ENCODE data around the gene CHST2. TPM values are rescaled to one million over a fixed set of nuclear protein-coding genes. Genes with fewer than 3 reads are reported as not detected.
"Not testable (repeated sequence)": the region's sequence is repeated elsewhere in the genome, so short reads cannot be mapped to it uniquely, and the experiment has no call there.

CHST2 gene
- total RNA-seq, 1 donor from 2014 or later: 2.2 TPM

DNA sequence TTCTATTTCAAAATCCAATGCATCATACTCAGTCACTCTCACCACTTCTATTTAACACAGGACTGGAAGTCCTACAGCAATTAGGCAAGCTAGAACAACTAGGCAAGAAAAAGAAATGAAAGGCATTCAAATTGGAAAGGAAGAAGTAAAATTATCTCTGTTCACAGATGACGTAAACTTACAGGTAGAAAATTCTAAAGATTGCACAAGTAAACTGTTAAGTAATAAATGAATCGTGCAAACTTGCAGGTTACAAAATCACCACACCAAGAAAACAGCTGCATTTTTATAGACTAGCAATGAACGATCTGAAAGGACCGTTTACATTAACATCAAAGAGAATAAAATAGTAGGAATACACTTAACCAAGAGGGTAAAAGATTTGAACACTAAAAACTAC lies 36.2 kb downstream of the CHST2 start:
- no peak overlapping the region for H3K4me3 ChIP-seq (ENCODE audit: low read depth, low read length)
- TF ChIP-seq CTCF (conservative IDR thresholded peaks at IDR 0.05; ENCODE audit: low read depth, low read length): no peak
- DNase-seq (ENCODE audit: low read depth): no peak

GRCh38 chr3:143158014-143158988 lies 38.7 kb downstream of the CHST2 start:
- no peak overlapping the region for H3K4me3 ChIP-seq (ENCODE audit: low read depth, low read length)
- DNase-seq (ENCODE audit: low read depth): no peak
- no peak for TF ChIP-seq CTCF (conservative IDR thresholded peaks at IDR 0.05; ENCODE audit: low read depth, low read length)

- no peak overlapping the region for H3K4me3 ChIP-seq (ENCODE audit: low read depth, low read length)
- no peak for DNase-seq (ENCODE audit: low read depth)
- no peak for TF ChIP-seq CTCF (conservative IDR thresholded peaks at IDR 0.05; ENCODE audit: low read depth, low read length)
These were observed 40.9 kb downstream of the CHST2 start for GRCh38 chr3:143160437-143160836.

DNA sequence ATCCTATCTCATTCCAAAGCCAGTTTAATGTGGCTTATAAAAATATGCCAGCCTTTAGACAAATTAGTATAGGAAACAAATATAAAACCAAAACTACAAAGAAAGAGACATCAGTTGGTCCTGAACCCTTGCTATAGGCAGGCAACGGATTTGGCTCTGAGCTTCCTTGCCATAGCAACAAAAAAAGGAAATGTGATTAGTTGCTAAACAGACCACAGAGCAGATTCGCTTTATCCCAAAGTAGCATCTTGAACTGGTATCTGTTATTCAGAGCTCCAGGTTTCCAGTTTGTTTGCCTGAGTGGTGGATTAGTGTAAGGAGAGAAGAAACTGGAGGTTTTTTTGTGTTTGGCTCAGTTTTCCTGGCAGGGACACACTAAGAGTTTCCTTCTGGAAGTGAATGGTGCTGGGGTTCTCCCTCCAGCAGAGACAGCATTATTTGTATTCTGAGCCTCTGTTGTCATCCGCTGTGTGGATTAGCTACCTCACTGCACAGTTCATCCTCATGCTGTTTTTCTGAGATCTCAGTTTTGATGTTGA lies 44.1 kb downstream of the CHST2 start:
- no peak overlapping the region for H3K4me3 ChIP-seq (ENCODE audit: low read depth, low read length)
- no peak for TF ChIP-seq CTCF (conservative IDR thresholded peaks at IDR 0.05; ENCODE audit: low read depth, low read length)
- DNase-seq (ENCODE audit: low read depth): no peak

GRCh38 chr3:143165211-143165610 lies 45.6 kb downstream of the CHST2 start:
- no peak overlapping the region for H3K4me3 ChIP-seq (ENCODE audit: low read depth, low read length)
- DNase-seq (ENCODE audit: low read depth): no peak
- TF ChIP-seq CTCF (conservative IDR thresholded peaks at IDR 0.05; ENCODE audit: low read depth, low read length): no peak

GRCh38 chr3:143165612-143166285 lies 46.2 kb downstream of the CHST2 start:
- peak; percentile 64 for DNase-seq (ENCODE audit: low read depth)
- not testable (repeated sequence) for H3K4me3 ChIP-seq (ENCODE audit: low read depth, low read length)

DNA sequence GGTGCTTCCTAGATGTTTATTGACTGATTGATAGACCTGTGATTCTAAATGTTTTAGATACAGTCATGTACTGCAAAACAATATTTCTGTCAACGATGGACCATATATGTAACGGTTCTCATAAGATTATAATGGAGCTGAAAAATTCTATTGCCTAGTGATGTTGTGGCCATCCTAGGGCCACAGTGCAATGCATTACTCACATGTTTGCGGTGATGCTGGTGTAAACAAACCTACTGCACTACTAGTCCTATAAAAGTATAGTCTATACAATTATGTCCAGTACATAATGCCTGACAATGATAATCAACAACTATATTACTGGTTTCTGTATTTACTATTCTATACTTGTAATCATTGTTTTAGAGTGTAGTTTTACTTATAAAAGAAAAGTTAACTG lies 46.8 kb downstream of the CHST2 start:
- no peak for TF ChIP-seq CTCF (conservative IDR thresholded peaks at IDR 0.05; ENCODE audit: low read depth, low read length)
- DNase-seq (ENCODE audit: low read depth): no peak
- no peak overlapping the region for H3K4me3 ChIP-seq (ENCODE audit: low read depth, low read length)

Data from epithelial cell of proximal tubule (primary cell).